ENCODE measurements around the gene HIVEP3. TPM values are rescaled to one million over a fixed set of nuclear protein-coding genes. Genes with fewer than 3 reads are reported as not detected.

HIVEP3 gene
- total RNA-seq, 2 donors from 2014 or later = 0.13 to 0.99 TPM

- Mint-ChIP-seq H3K4me1 (no peaks in the 10 kb centered on the region), H3K9me3 (no peaks in the 10 kb centered on the region), H3K4me3 (no peak overlapping the region), H3K27me3 (ENCODE audit: insufficient read depth) (peaks cover 9% of the 10 kb centered on the region), H3K36me3 (ENCODE audit: low read depth) (no peaks in the 10 kb centered on the region), H3K27ac (no peak overlapping the region)
- TF ChIP-seq CTCF (conservative IDR thresholded peaks at IDR 0.05) = peak; percentile 95
- Histone ChIP-seq H3K27ac (ENCODE audit: low read depth, low read length) (no peak overlapping the region), H3K36me3 (ENCODE audit: control insufficient read depth, insufficient read depth, low read length) (no peaks in the 10 kb centered on the region), H3K9ac (ENCODE audit: extremely low read depth, low read length, poor library complexity, severe bottlenecking) (no peak overlapping the region), H3K9me3 (ENCODE audit: control insufficient read depth, low read length) (no peaks in the 10 kb centered on the region), H3K27me3 (ENCODE audit: control insufficient read depth, insufficient read depth, low read length, poor library complexity, severe bottlenecking) (peaks cover 15% of the 10 kb centered on the region), H3K4me1 (ENCODE audit: control insufficient read depth, insufficient read depth, low read length) (no peaks in the 10 kb centered on the region), H3K4me3 (ENCODE audit: low read length) (no peak overlapping the region)
- DNase-seq = peak; percentile 93
- 39 to 42% methylated on average over 7 to 18 of the region's 18 CpGs for WGBS, 2 experiments (ENCODE audit: insufficient coverage in 1 of 2, insufficient read length in 1 of 2)
Measured at GRCh38 chr1:41573785-41574713, 344.7 kb downstream of the HIVEP3 start.

GRCh38 chr1:41573194-41573593 lies 345.5 kb downstream of the HIVEP3 start:
- no peak for TF ChIP-seq CTCF (conservative IDR thresholded peaks at IDR 0.05)
- Histone ChIP-seq H3K36me3 (ENCODE audit: control insufficient read depth, insufficient read depth, low read length) (no peaks in the 10 kb centered on the region), H3K9ac (ENCODE audit: extremely low read depth, low read length, poor library complexity, severe bottlenecking) (no peak overlapping the region), H3K4me1 (ENCODE audit: control insufficient read depth, insufficient read depth, low read length) (no peaks in the 10 kb centered on the region), H3K9me3 (ENCODE audit: control insufficient read depth, low read length) (no peaks in the 10 kb centered on the region), H3K27ac (ENCODE audit: low read depth, low read length) (no peak overlapping the region), H3K27me3 (ENCODE audit: control insufficient read depth, insufficient read depth, low read length, poor library complexity, severe bottlenecking) (peaks cover 15% of the 10 kb centered on the region), H3K4me3 (ENCODE audit: low read length) (no peak overlapping the region)
- DNase-seq = peak; percentile 22
- H3K27me3 Mint-ChIP-seq (ENCODE audit: insufficient read depth) = peaks cover 13% of the 10 kb centered on the region
- H3K27ac Mint-ChIP-seq = no peak overlapping the region
- 95 to 100% methylated on average over 1 to 2 of the region's 3 CpGs for WGBS, 2 experiments (ENCODE audit: insufficient coverage in 1 of 2, insufficient read length in 1 of 2)
- no peak overlapping the region for H3K4me3 Mint-ChIP-seq
- no peaks in the 10 kb centered on the region for H3K4me1 Mint-ChIP-seq
- no peaks in the 10 kb centered on the region for H3K36me3 Mint-ChIP-seq (ENCODE audit: low read depth)
- H3K9me3 Mint-ChIP-seq = no peaks in the 10 kb centered on the region

- peak; percentile 26 for DNase-seq
- Mint-ChIP-seq H3K9me3 (no peaks in the 10 kb centered on the region), H3K4me3 (no peak overlapping the region), H3K27ac (no peak overlapping the region), H3K4me1 (no peaks in the 10 kb centered on the region), H3K27me3 (ENCODE audit: insufficient read depth) (peaks cover 13% of the 10 kb centered on the region), H3K36me3 (ENCODE audit: low read depth) (no peaks in the 10 kb centered on the region)
- H3K4me1 ChIP-seq (ENCODE audit: control insufficient read depth, insufficient read depth, low read length) = no peaks in the 10 kb centered on the region
- no peak overlapping the region for H3K9ac ChIP-seq (ENCODE audit: extremely low read depth, low read length, poor library complexity, severe bottlenecking)
- peaks cover 15% of the 10 kb centered on the region for H3K27me3 ChIP-seq (ENCODE audit: control insufficient read depth, insufficient read depth, low read length, poor library complexity, severe bottlenecking)
- TF ChIP-seq CTCF (conservative IDR thresholded peaks at IDR 0.05) = no peak
- H3K27ac ChIP-seq (ENCODE audit: low read depth, low read length) = no peak overlapping the region
- 87 to 100% methylated on average over 2 to 5 of the region's 5 CpGs for WGBS, 2 experiments (ENCODE audit: insufficient coverage in 1 of 2, insufficient read length in 1 of 2)
- H3K4me3 ChIP-seq (ENCODE audit: low read length) = no peak overlapping the region
- no peaks in the 10 kb centered on the region for H3K36me3 ChIP-seq (ENCODE audit: control insufficient read depth, insufficient read depth, low read length)
- H3K9me3 ChIP-seq (ENCODE audit: control insufficient read depth, low read length) = no peaks in the 10 kb centered on the region
Measured at GRCh38 chr1:41572224-41572623, 346.5 kb downstream of the HIVEP3 start.
